Uterus (tissue), 4 donors: ENCODE data around the gene INAVA. TPM values are rescaled to one million over a fixed set of nuclear protein-coding genes. Genes with fewer than 3 reads are reported as not detected.

Experiments
- DNase-seq, 2 donors: peaks; one replicate each; pipeline ENCODE4 v3.0.0-alpha.2; 2019 to 2020
- H3K27ac ChIP-seq, 2 donors: fragments of 200-600 bp; sonication (generic); 1 replicate in 1 of 2; 2 replicates in 1 of 2; pipeline ENCODE4 v1.5.1; 2016 to 2018
- H3K27me3 ChIP-seq, 2 donors: fragments of 200-600 bp; sonication (generic); one replicate each; pipeline ENCODE4 v1.5.1; 2018 to 2019; ENCODE audit warnings: control low read depth in 1 of 2
- H3K36me3 ChIP-seq, 2 donors: fragments of 200-600 bp; sonication (generic); one replicate each; pipeline ENCODE4 v1.5.1; 2019; ENCODE audit warnings: control low read depth in 1 of 2
- H3K4me1 ChIP-seq, 2 donors: fragments of 200-600 bp; sonication (generic); one replicate each; pipeline ENCODE4 v1.5.1; 2018 to 2019; ENCODE audit warnings: control low read depth in 1 of 2
- H3K4me3 ChIP-seq, 2 donors: fragments of 200-600 bp; sonication (generic); 1 replicate in 1 of 2; 2 replicates in 1 of 2; pipeline ENCODE4 v1.5.1; 2018 to 2019; ENCODE audit warnings: mild to moderate bottlenecking in 1 of 2
- H3K9me3 ChIP-seq, 2 donors: fragments of 200-600 bp; sonication (generic); one replicate each; pipeline ENCODE4 v1.5.1; 2019; ENCODE audit warnings: control low read depth in 1 of 2
- POLR2A ChIP-seq, 2 donors: fragments of 450-650 bp; IDR thresholded peaks; one replicate each; pipeline ENCODE4 v1.6.1; 2016; ENCODE audit warnings: antibody characterized with exemption in 2 of 2, mild to moderate bottlenecking in 1 of 2, moderate library complexity in 1 of 2
- intact Hi-C: fragments of 100-400 bp; cut with DNase I; formaldehyde crosslinking; loops from one replicate; pipeline ENCODE4 v1.15.1; 2023; ENCODE audit warnings: low total_unique reads
- total RNA-seq, 4 donors: library from RNA; depleted of rRNA in 3 of 4; stranded (reverse); fragments of >200 nt in 3 of 4; gene quantifications; one replicate each; pipeline versions ENCODE4 v1.1.0 to v1.2.4, GENCODE V29; 2014 to 2023
- TF ChIP-seq, protein P1 (sequence below), 4 experiments: fragments of 200-600 bp in 2 of 4; fragments of 450-650 bp in 2 of 4; sonication (generic) in 2 of 4; IDR thresholded peaks; one replicate each; pipeline ENCODE4 v1.5.1; 2016 to 2019; ENCODE audit warnings: antibody characterized with exemption in 4 of 4, mild to moderate bottlenecking in 2 of 4, moderate library complexity in 1 of 4
- donor health status: DM: yes; HTN: yes; CAD: no.

Gene INAVA
- total RNA-seq, 4 donors from 2014 or later = 0.59 to 8.5 (median 1.5) TPM; not detected in 1

GRCh38 chr1:200919386-200919785 lies 24.7 kb downstream of the INAVA start:
- intact Hi-C loops = no loop called here
- Histone ChIP-seq H3K4me3 (no peak overlapping the region), H3K9me3 (no peaks in the 10 kb centered on the region), H3K27me3 (no peaks in the 10 kb centered on the region), H3K36me3 (no peaks in the 10 kb centered on the region), H3K27ac (no peak overlapping the region), H3K4me1 (no peaks in the 10 kb centered on the region)
- TF ChIP-seq POLR2A (IDR thresholded peaks at IDR 0.05) = no peak
- TF ChIP-seq, protein P1, sequence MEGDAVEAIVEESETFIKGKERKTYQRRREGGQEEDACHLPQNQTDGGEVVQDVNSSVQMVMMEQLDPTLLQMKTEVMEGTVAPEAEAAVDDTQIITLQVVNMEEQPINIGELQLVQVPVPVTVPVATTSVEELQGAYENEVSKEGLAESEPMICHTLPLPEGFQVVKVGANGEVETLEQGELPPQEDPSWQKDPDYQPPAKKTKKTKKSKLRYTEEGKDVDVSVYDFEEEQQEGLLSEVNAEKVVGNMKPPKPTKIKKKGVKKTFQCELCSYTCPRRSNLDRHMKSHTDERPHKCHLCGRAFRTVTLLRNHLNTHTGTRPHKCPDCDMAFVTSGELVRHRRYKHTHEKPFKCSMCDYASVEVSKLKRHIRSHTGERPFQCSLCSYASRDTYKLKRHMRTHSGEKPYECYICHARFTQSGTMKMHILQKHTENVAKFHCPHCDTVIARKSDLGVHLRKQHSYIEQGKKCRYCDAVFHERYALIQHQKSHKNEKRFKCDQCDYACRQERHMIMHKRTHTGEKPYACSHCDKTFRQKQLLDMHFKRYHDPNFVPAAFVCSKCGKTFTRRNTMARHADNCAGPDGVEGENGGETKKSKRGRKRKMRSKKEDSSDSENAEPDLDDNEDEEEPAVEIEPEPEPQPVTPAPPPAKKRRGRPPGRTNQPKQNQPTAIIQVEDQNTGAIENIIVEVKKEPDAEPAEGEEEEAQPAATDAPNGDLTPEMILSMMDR (IDR thresholded peaks at IDR 0.05) = no peak
- DNase-seq = no peak

- no peak for DNase-seq
- no peaks in the 10 kb centered on the region for H3K27me3 ChIP-seq
- TF ChIP-seq, protein P1 (IDR thresholded peaks at IDR 0.05) = no peak
- TF ChIP-seq POLR2A (IDR thresholded peaks at IDR 0.05) = no peak
- no peaks in the 10 kb centered on the region for H3K36me3 ChIP-seq
- intact Hi-C loops = no loop called here
- H3K4me3 ChIP-seq = no peak overlapping the region
- H3K27ac ChIP-seq = no peak overlapping the region
- H3K9me3 ChIP-seq = no peaks in the 10 kb centered on the region
- no peaks in the 10 kb centered on the region for H3K4me1 ChIP-seq
These were observed 26.9 kb downstream of the INAVA start for GRCh38 chr1:200921571-200922110.

- TF ChIP-seq POLR2A (IDR thresholded peaks at IDR 0.05) = no peak
- TF ChIP-seq, protein P1 (IDR thresholded peaks at IDR 0.05) = no peak
- Histone ChIP-seq H3K27ac (no peak overlapping the region), H3K36me3 (no peaks in the 10 kb centered on the region), H3K4me3 (no peak overlapping the region), H3K4me1 (no peaks in the 10 kb centered on the region), H3K27me3 (no peaks in the 10 kb centered on the region), H3K9me3 (no peaks in the 10 kb centered on the region)
- intact Hi-C loops = no loop called here
- DNase-seq = no peak
These were observed 27.7 kb downstream of the INAVA start for GRCh38 chr1:200922406-200922805.

- no peak overlapping the region for H3K27ac ChIP-seq
- no peak overlapping the region for H3K4me3 ChIP-seq
- H3K36me3 ChIP-seq = no peaks in the 10 kb centered on the region
- no peak for DNase-seq
- no peak for TF ChIP-seq POLR2A (IDR thresholded peaks at IDR 0.05)
- TF ChIP-seq, protein P1 (IDR thresholded peaks at IDR 0.05) = no peak
- H3K27me3 ChIP-seq = no peaks in the 10 kb centered on the region
- intact Hi-C loops = no loop called here
- H3K9me3 ChIP-seq = no peaks in the 10 kb centered on the region
- no peaks in the 10 kb centered on the region for H3K4me1 ChIP-seq
These were observed 28.9 kb downstream of the INAVA start for GRCh38 chr1:200923601-200924000.

- H3K27me3 ChIP-seq = no peaks in the 10 kb centered on the region
- TF ChIP-seq, protein P1 (IDR thresholded peaks at IDR 0.05) = no peak
- TF ChIP-seq POLR2A (IDR thresholded peaks at IDR 0.05) = no peak
- H3K36me3 ChIP-seq = no peaks in the 10 kb centered on the region
- no peak for DNase-seq
- H3K27ac ChIP-seq = no peak overlapping the region
- H3K9me3 ChIP-seq = no peaks in the 10 kb centered on the region
- no peaks in the 10 kb centered on the region for H3K4me1 ChIP-seq
- intact Hi-C loops = no loop called here
- no peak overlapping the region for H3K4me3 ChIP-seq
These were observed 31.1 kb downstream of the INAVA start for GRCh38 chr1:200925831-200926230.
